NCI-H1436 treated with DMSO at 0.1 percent for 48 hours (cell line): ENCODE measurements around the gene DGKZ.

ENCODE experiments used
- DNase-seq: peaks from one replicate; lab custom pipeline; 2025; lab: John Stamatoyannopoulos, UW

Gene DGKZ

GRCh38 chr11:46345881-46346484 lies 1.3 kb upstream of the DGKZ start:
- no peak for DNase-seq

GRCh38 chr11:46347637-46348311 lies 511 bp downstream of the DGKZ start:
- no peak for DNase-seq

GRCh38 chr11:46348566-46349401 lies 1.5 kb downstream of the DGKZ start:
- no peak for DNase-seq

GRCh38 chr11:46350695-46351094 lies 3.4 kb downstream of the DGKZ start:
- DNase-seq = no peak

GRCh38 chr11:46351148-46351547 lies 3.9 kb downstream of the DGKZ start:
- no peak for DNase-seq

- DNase-seq = no peak
Measured at GRCh38 chr11:46351606-46352005, 4.3 kb downstream of the DGKZ start.

GRCh38 chr11:46352063-46352841 lies 5.0 kb downstream of the DGKZ start:
- no peak for DNase-seq

- DNase-seq = no peak
Measured at GRCh38 chr11:46353698-46354097, 6.4 kb downstream of the DGKZ start.

GRCh38 chr11:46356924-46357482 lies 9.7 kb downstream of the DGKZ start:
- DNase-seq = no peak

- DNase-seq = no peak
Measured at GRCh38 chr11:46357483-46357936, 10.2 kb downstream of the DGKZ start.

- DNase-seq = no peak
Measured at GRCh38 chr11:46359953-46360352, 12.7 kb downstream of the DGKZ start.

- DNase-seq = no peak
Measured at GRCh38 chr11:46360878-46361277, 13.6 kb downstream of the DGKZ start.

- DNase-seq = peak; percentile 39
Measured at GRCh38 chr11:46361283-46362155, 14.3 kb downstream of the DGKZ start.

- DNase-seq = no peak
Measured at GRCh38 chr11:46362156-46363030, 15.1 kb downstream of the DGKZ start.

- no peak for DNase-seq
Measured at GRCh38 chr11:46363031-46363407, 15.8 kb downstream of the DGKZ start.

- no peak for DNase-seq
Measured at GRCh38 chr11:46363455-46364005, 16.3 kb downstream of the DGKZ start.

- DNase-seq = no peak
Measured at GRCh38 chr11:46364056-46364455, 16.8 kb downstream of the DGKZ start.

GRCh38 chr11:46364791-46365190 lies 17.5 kb downstream of the DGKZ start:
- DNase-seq = no peak

- no peak for DNase-seq
Measured at GRCh38 chr11:46366260-46366659, 19.0 kb downstream of the DGKZ start.
